Upper lobe of left lung (tissue), 4 donors: Measurements from ENCODE around the gene LPCAT1.

Experiments
- POLR2A ChIP-seq, 4 donors: fragments of 450-650 bp; IDR thresholded peaks; one replicate each; pipeline ENCODE4 v1.5.1; 2016 to 2017; ENCODE audit warnings: antibody characterized with exemption in 4 of 4, mild to moderate bottlenecking in 2 of 4
- TF ChIP-seq, protein P1 (sequence below), 6 experiments: fragments of 450-650 bp in 4 of 6; fragments of 200-600 bp in 2 of 6; sonication (generic) in 2 of 6; IDR thresholded peaks; one replicate each; pipeline ENCODE4 v1.5.1; 2016 to 2019; ENCODE audit warnings: antibody characterized with exemption in 6 of 6

DNA sequence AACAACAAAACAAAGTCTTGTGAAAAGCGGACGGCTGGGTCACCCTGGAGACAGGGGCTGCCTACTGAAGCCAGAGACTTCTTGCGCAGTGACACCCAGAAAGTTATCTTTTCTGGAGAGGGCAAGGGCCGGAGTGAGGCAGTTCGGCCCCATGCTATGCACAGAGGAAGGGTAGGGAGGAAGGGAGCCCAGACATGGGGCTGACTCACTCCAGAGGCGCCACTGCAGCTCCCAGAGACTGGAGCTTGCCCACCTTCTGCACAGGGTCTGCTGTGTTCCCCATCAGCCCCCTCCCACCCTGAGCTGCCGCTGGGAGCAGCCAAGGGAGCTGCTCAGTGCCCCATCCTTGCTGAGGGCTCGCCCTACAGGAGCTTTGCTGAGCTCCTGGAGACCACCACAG lies 91.9 kb downstream of the LPCAT1 start:
- TF ChIP-seq, protein P1, sequence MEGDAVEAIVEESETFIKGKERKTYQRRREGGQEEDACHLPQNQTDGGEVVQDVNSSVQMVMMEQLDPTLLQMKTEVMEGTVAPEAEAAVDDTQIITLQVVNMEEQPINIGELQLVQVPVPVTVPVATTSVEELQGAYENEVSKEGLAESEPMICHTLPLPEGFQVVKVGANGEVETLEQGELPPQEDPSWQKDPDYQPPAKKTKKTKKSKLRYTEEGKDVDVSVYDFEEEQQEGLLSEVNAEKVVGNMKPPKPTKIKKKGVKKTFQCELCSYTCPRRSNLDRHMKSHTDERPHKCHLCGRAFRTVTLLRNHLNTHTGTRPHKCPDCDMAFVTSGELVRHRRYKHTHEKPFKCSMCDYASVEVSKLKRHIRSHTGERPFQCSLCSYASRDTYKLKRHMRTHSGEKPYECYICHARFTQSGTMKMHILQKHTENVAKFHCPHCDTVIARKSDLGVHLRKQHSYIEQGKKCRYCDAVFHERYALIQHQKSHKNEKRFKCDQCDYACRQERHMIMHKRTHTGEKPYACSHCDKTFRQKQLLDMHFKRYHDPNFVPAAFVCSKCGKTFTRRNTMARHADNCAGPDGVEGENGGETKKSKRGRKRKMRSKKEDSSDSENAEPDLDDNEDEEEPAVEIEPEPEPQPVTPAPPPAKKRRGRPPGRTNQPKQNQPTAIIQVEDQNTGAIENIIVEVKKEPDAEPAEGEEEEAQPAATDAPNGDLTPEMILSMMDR (IDR thresholded peaks at IDR 0.05), result no peak
- TF ChIP-seq POLR2A (IDR thresholded peaks at IDR 0.05), result no peak
